Osteoblast (primary cell): Measurements from ENCODE around the gene PIWIL4. TPM values are rescaled to one million over a fixed set of nuclear protein-coding genes. Genes with fewer than 3 reads are reported as not detected.

Source experiments
- DNase-seq: peaks from one replicate; pipeline ENCODE4 v3.0.0; 2011; ENCODE audit warnings: low spot score, mixed read lengths; ENCODE audit not compliant: insufficient read length; ENCODE audit errors: missing footprints
- H2AFZ ChIP-seq: 2 replicates; pipeline ENCODE4 v1.6.0; 2011; ENCODE audit warnings: mild to moderate bottlenecking, low read length
- H3K27ac ChIP-seq: 2 replicates; pipeline ENCODE4 v1.5.1; 2011; ENCODE audit warnings: mild to moderate bottlenecking, low read depth, low read length, moderate library complexity
- H3K27me3 ChIP-seq: 2 replicates; pipeline ENCODE4 v1.6.0; 2012; ENCODE audit warnings: mild to moderate bottlenecking, control low read depth, inconsistent platforms, low read length, moderate library complexity; ENCODE audit not compliant: insufficient read depth
- H3K36me3 ChIP-seq: 2 replicates; pipeline ENCODE4 v1.5.1; 2011; ENCODE audit warnings: mild to moderate bottlenecking, low read length, control low read depth, moderate library complexity; ENCODE audit not compliant: insufficient read depth
- H3K4me1 ChIP-seq: 2 replicates; pipeline ENCODE4 v1.5.1; 2011; ENCODE audit warnings: mild to moderate bottlenecking, low read length, control low read depth, moderate library complexity; ENCODE audit not compliant: insufficient read depth
- H3K4me2 ChIP-seq: 2 replicates; pipeline ENCODE4 v1.6.0; 2011; ENCODE audit warnings: mild to moderate bottlenecking, low read length; ENCODE audit not compliant: insufficient read depth
- H3K4me3 ChIP-seq: fragments of 200-600 bp; sonication (generic); 3 replicates; pipeline ENCODE4 v1.5.1; 2012; ENCODE audit warnings: mild to moderate bottlenecking, low read length, inconsistent platforms; ENCODE audit not compliant: insufficient read depth
- H3K79me2 ChIP-seq: 2 replicates; pipeline ENCODE4 v1.6.0; 2012; ENCODE audit warnings: mild to moderate bottlenecking, low read length, control low read depth, inconsistent platforms; ENCODE audit not compliant: insufficient read depth
- H3K9me3 ChIP-seq: 2 replicates; pipeline ENCODE4 v1.5.1; 2011; ENCODE audit warnings: low read depth, low read length, control low read depth
- H4K20me1 ChIP-seq: 2 replicates; pipeline ENCODE4 v1.6.0; 2012; ENCODE audit warnings: mild to moderate bottlenecking, low read length, control low read depth; ENCODE audit not compliant: insufficient read depth
- total RNA-seq: library from RNA; depleted of rRNA; stranded (reverse); fragments of >200 nt; gene quantifications from 2 replicates; pipeline ENCODE4 v1.2.3, GENCODE V29; 2012
- TF ChIP-seq, protein P1 (sequence below): IDR thresholded peaks from 2 replicates; pipeline ENCODE4 v1.5.1; 2011; ENCODE audit warnings: mild to moderate bottlenecking, low read depth, low read length, moderate library complexity; ENCODE audit errors: extremely low read depth

PIWIL4 gene
- total RNA-seq, 1 donor: 1.8 TPM

DNA sequence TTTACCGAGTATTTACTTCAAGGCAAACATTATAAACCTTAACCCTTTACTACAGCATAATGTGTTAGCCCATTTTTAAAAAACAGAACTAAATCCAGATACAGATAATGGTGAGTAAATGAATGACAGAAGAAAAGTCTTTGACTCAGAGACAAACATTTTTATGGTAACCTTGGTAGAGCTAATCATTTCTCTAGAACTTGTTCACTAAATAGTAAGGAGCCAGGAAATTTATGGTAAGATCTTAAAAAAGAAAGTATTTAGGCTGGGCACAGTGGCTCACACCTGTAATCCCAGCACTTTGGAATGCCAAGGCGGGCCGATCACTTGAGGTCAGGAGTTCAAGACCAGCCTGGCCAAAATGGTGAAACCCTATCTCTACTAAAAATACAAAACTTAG, 35.0 kb upstream of the PIWIL4 start:
- TF ChIP-seq, protein P1, sequence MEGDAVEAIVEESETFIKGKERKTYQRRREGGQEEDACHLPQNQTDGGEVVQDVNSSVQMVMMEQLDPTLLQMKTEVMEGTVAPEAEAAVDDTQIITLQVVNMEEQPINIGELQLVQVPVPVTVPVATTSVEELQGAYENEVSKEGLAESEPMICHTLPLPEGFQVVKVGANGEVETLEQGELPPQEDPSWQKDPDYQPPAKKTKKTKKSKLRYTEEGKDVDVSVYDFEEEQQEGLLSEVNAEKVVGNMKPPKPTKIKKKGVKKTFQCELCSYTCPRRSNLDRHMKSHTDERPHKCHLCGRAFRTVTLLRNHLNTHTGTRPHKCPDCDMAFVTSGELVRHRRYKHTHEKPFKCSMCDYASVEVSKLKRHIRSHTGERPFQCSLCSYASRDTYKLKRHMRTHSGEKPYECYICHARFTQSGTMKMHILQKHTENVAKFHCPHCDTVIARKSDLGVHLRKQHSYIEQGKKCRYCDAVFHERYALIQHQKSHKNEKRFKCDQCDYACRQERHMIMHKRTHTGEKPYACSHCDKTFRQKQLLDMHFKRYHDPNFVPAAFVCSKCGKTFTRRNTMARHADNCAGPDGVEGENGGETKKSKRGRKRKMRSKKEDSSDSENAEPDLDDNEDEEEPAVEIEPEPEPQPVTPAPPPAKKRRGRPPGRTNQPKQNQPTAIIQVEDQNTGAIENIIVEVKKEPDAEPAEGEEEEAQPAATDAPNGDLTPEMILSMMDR: no peak
- no peak overlapping the region for H2AFZ ChIP-seq
- peaks cover 11% of the 10 kb centered on the region for H3K4me1 ChIP-seq
- H3K4me3 ChIP-seq: no peak overlapping the region
- H3K27me3 ChIP-seq: no peaks in the 10 kb centered on the region
- no peaks in the 10 kb centered on the region for H3K36me3 ChIP-seq
- no peaks in the 10 kb centered on the region for H3K9me3 ChIP-seq
- H3K4me2 ChIP-seq: no peak overlapping the region
- no peak overlapping the region for H3K27ac ChIP-seq
- DNase-seq: no peak
- H3K79me2 ChIP-seq: no peaks in the 10 kb centered on the region
- H4K20me1 ChIP-seq: no peaks in the 10 kb centered on the region

DNA sequence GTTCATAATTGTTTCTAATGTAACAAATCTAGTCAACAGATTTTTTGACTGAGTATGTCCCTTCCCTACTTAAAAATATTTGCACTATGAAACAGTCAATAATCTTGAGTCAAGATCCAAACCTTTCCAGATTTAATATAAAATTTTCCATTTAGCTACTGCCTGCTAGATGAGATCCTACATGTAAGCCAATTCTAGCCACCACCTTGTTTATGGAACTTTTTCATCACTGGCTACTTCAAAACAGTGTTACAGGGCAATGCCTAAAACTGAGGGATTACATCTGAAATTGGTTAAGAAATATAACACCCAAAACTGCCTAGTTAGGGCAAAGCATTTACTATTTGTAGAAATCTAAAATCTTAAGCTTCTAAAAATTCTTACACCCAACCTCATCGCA, 34.0 kb upstream of the PIWIL4 start:
- H4K20me1 ChIP-seq: no peaks in the 10 kb centered on the region
- H3K27me3 ChIP-seq: no peaks in the 10 kb centered on the region
- H3K4me3 ChIP-seq: no peak overlapping the region
- TF ChIP-seq, protein P1: no peak
- H3K9me3 ChIP-seq: no peaks in the 10 kb centered on the region
- no peak for DNase-seq
- H2AFZ ChIP-seq: no peak overlapping the region
- H3K4me2 ChIP-seq: no peak overlapping the region
- H3K79me2 ChIP-seq: no peaks in the 10 kb centered on the region
- H3K36me3 ChIP-seq: no peaks in the 10 kb centered on the region
- peaks cover 17% of the 10 kb centered on the region for H3K4me1 ChIP-seq
- H3K27ac ChIP-seq: no peak overlapping the region

DNA sequence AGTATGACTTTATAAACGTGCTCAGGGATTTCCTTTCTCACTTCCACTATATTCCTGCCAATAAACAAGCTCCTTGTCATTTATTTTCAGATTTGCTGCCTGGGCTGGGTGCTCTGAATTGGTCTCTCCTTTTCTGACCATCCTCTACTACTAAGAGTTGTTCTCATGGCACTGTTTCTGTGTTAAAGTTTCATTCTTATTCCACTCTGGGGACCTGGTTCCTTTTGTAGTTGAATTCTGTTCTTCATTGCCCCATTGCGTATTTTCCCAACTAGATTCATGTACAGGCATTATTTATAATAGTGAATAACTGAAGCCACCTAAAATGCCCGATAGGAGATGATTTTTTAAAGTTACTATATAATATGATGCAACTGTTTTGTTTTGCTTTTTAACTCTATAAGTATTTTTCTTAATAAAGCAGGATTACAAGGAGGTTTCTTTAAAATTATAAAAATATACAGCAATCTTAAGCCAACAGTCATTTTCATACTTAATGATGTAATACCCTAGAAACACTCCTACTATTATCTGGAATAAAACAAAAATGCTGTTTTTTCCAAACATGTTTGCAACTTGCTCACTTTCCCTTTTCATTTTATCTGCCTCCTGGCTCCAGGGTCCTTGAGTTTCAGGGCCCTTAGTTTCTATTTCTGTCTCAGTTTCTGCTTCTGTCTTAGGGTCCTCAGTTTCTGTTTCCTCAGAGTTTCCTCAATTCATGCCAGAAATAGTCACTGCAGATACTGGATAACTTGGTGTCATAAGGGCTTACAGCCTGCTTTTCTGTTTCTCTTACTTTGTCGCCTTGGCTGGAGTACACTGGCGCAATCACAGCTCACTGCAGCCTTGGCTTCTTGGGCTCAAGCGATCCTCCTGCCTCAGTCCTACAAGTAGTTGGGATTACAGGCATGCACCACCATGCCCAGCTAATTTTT, 33.2 kb upstream of the PIWIL4 start:
- Histone ChIP-seq H4K20me1 (no peaks in the 10 kb centered on the region), H3K4me1 (peaks cover 17% of the 10 kb centered on the region), H2AFZ (no peak overlapping the region), H3K4me2 (no peak overlapping the region), H3K79me2 (no peaks in the 10 kb centered on the region), H3K36me3 (no peaks in the 10 kb centered on the region), H3K9me3 (no peaks in the 10 kb centered on the region), H3K4me3 (no peak overlapping the region), H3K27me3 (no peaks in the 10 kb centered on the region), H3K27ac (no peak overlapping the region)
- TF ChIP-seq, protein P1: no peak
- DNase-seq: no peak

DNA sequence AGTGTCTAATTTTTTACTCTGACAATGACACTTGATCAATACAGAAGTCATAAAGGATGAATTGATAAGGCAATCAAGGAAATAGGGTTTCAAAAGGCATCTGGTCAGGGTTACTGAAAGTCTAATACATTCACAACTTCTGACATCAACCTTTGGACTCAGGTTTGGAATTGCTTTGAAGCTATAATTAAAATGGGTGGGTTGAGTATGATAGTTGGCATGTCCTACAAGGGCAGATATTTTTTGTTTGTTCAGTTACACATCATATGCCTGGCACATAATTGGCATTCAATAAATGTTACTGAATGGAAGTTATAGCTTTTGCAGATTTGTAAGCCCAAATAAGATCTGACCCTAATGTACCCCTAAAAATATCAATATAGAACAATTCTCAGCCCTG, 30.8 kb upstream of the PIWIL4 start:
- Histone ChIP-seq H4K20me1 (no peaks in the 10 kb centered on the region), H3K9me3 (no peaks in the 10 kb centered on the region), H2AFZ (no peak overlapping the region), H3K4me1 (peaks cover 17% of the 10 kb centered on the region), H3K4me3 (no peak overlapping the region), H3K36me3 (no peaks in the 10 kb centered on the region), H3K27ac (no peak overlapping the region), H3K4me2 (peak overlapping the region; percentile 72), H3K27me3 (no peaks in the 10 kb centered on the region), H3K79me2 (no peaks in the 10 kb centered on the region)
- TF ChIP-seq, protein P1: no peak
- no peak for DNase-seq
